Measurements from ENCODE around the gene RGS8. TPM values are rescaled to one million over a fixed set of nuclear protein-coding genes. Genes with fewer than 3 reads are reported as not detected.

RGS8 gene
- total RNA-seq, 1 experiment from 2014 or later = 0.66 TPM

DNA sequence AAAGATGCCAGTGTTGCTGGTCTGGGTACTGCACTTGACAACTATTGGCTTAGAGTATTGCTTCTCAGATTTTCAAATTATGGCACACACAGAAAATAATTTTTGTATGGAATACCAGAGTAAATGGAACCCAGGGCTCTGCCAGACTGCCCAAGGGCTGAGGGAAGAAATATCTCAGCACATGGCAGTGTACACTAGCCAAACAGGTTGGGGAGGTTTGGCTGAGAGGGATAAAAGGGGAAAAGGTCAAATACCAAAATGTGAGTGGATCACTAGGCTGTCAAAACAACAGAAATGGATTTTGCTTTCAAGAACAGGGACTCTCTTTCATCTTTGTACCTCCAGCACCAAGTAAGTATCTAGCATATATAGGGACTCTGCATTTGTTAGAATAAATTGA lies 3.0 kb upstream of the RGS8 start:
- Mint-ChIP-seq H3K9me3 (peaks cover 16% of the 10 kb centered on the region), H3K27ac (no peak overlapping the region), H3K4me3 (no peak overlapping the region), H3K27me3 (ENCODE audit: low read depth) (peaks cover 16% of the 10 kb centered on the region), H3K4me1 (peaks cover 4% of the 10 kb centered on the region), H3K36me3 (peaks cover 4% of the 10 kb centered on the region; the same call in 1 of the 2 replicates)
- no peak for TF ChIP-seq EMX1 (CRISPR knock-in tag; IDR thresholded peaks at IDR 0.05)
- TF ChIP-seq, protein P1, sequence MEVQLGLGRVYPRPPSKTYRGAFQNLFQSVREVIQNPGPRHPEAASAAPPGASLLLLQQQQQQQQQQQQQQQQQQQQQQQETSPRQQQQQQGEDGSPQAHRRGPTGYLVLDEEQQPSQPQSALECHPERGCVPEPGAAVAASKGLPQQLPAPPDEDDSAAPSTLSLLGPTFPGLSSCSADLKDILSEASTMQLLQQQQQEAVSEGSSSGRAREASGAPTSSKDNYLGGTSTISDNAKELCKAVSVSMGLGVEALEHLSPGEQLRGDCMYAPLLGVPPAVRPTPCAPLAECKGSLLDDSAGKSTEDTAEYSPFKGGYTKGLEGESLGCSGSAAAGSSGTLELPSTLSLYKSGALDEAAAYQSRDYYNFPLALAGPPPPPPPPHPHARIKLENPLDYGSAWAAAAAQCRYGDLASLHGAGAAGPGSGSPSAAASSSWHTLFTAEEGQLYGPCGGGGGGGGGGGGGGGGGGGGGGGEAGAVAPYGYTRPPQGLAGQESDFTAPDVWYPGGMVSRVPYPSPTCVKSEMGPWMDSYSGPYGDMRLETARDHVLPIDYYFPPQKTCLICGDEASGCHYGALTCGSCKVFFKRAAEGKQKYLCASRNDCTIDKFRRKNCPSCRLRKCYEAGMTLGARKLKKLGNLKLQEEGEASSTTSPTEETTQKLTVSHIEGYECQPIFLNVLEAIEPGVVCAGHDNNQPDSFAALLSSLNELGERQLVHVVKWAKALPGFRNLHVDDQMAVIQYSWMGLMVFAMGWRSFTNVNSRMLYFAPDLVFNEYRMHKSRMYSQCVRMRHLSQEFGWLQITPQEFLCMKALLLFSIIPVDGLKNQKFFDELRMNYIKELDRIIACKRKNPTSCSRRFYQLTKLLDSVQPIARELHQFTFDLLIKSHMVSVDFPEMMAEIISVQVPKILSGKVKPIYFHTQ (CRISPR knock-in tag; IDR thresholded peaks at IDR 0.05) = no peak
- no peak for TF ChIP-seq FOXK1 (CRISPR knock-in tag; IDR thresholded peaks at IDR 0.05)
- no peak for TF ChIP-seq FOXJ3 (CRISPR knock-in tag; IDR thresholded peaks at IDR 0.05; ENCODE audit: borderline replicate concordance)
- ATAC-seq = no peak
- ChIA-PET CTCF (no interaction called here), POLR2A (no interaction called here)
- no peak for DNase-seq (ENCODE audit: low spot score)

GRCh38 chr1:182686446-182686845 lies 2.1 kb upstream of the RGS8 start:
- H3K36me3 Mint-ChIP-seq = peaks cover 4% of the 10 kb centered on the region; the same call in 1 of the 2 replicates

DNA sequence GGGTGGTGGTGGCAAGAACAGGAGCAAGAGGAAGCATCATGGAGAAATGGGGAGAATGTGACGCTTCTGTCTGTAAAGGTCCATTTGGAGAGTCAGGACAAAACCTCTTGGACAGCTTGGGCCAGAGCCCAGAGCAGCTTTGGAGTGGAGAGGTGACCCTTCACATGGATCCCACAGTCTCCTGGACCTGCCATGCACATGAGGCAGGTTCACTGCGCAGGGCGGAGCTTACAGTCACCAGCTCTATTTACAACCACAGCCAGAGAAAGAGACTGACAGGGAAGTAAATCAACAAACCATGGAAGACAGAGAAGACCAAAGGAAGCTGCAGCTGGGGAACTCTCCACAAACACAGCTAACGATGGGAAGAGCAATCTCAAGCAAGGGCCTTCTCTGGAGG lies 828 bp upstream of the RGS8 start:
- POLR2A ChIA-PET = no interaction called here
- TF ChIP-seq SP1 (CRISPR knock-in tag; conservative IDR thresholded peaks at IDR 0.05) = no peak
- TF ChIP-seq JUN (CRISPR knock-in tag; IDR thresholded peaks at IDR 0.05) = no peak
- no peak for TF ChIP-seq ETV6 (CRISPR knock-in tag; IDR thresholded peaks at IDR 0.05)
- TF ChIP-seq, protein P2, sequence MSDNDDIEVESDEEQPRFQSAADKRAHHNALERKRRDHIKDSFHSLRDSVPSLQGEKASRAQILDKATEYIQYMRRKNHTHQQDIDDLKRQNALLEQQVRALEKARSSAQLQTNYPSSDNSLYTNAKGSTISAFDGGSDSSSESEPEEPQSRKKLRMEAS (CRISPR knock-in tag; IDR thresholded peaks at IDR 0.05) = no peak
- TF ChIP-seq, protein P3, sequence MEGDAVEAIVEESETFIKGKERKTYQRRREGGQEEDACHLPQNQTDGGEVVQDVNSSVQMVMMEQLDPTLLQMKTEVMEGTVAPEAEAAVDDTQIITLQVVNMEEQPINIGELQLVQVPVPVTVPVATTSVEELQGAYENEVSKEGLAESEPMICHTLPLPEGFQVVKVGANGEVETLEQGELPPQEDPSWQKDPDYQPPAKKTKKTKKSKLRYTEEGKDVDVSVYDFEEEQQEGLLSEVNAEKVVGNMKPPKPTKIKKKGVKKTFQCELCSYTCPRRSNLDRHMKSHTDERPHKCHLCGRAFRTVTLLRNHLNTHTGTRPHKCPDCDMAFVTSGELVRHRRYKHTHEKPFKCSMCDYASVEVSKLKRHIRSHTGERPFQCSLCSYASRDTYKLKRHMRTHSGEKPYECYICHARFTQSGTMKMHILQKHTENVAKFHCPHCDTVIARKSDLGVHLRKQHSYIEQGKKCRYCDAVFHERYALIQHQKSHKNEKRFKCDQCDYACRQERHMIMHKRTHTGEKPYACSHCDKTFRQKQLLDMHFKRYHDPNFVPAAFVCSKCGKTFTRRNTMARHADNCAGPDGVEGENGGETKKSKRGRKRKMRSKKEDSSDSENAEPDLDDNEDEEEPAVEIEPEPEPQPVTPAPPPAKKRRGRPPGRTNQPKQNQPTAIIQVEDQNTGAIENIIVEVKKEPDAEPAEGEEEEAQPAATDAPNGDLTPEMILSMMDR (IDR thresholded peaks at IDR 0.05) = no peak
- TF ChIP-seq MYBL2 (CRISPR knock-in tag; IDR thresholded peaks at IDR 0.05) = no peak
- Mint-ChIP-seq H3K27ac (no peak overlapping the region), H3K36me3 (no peaks in the 10 kb centered on the region), H3K27me3 (ENCODE audit: low read depth) (peaks cover 19% of the 10 kb centered on the region), H3K4me3 (no peak overlapping the region), H3K9me3 (no peaks in the 10 kb centered on the region), H3K4me1 (peaks cover 4% of the 10 kb centered on the region)
- CTCF ChIA-PET = interaction anchor here (1.1 to 2.1 kb wide), 3 partner anchors 15 to 101 kb away, joined by 4 to 13 read pairs (median 5); no protein-coding TSS in a partner anchor
- no peak for DNase-seq (ENCODE audit: low spot score)
- ATAC-seq = no peak

More at GRCh38 chr1:182686446-182686845, 2.1 kb upstream of the RGS8 start:
- no peak overlapping the region for H3K27ac Mint-ChIP-seq
- peaks cover 10% of the 10 kb centered on the region for H3K9me3 Mint-ChIP-seq
- ChIA-PET CTCF (interaction anchor here (1.1 kb wide), 1 partner anchor 100 kb away, joined by 4 read pairs; no protein-coding TSS in a partner anchor), POLR2A (no interaction called here)
- H3K4me1 Mint-ChIP-seq = peaks cover 4% of the 10 kb centered on the region
- ATAC-seq = no peak
- DNase-seq (ENCODE audit: low spot score) = no peak
- peaks cover 16% of the 10 kb centered on the region for H3K27me3 Mint-ChIP-seq (ENCODE audit: low read depth)
- TF ChIP-seq USF2 (CRISPR knock-in tag; IDR thresholded peaks at IDR 0.05) (no peak), SP1 (CRISPR knock-in tag; conservative IDR thresholded peaks at IDR 0.05) (no peak), FOXP4 (CRISPR knock-in tag; IDR thresholded peaks at IDR 0.05) (no peak)
- H3K4me3 Mint-ChIP-seq = no peak overlapping the region

Data from WTC11 (cell line).